KBM-7 (cell line): ENCODE data around the gene TRAIP.
"Not testable (repeated sequence)": the region's sequence is repeated elsewhere in the genome, so short reads cannot be mapped to it uniquely, and the experiment has no call there.

Experiments
- DNase-seq: peaks from one replicate; pipeline ENCODE4 v3.0.0-alpha.2; 2015
- in situ Hi-C: fragments of 300-500 bp; cut with MboI; formaldehyde crosslinking; loops from 2 replicates; pipeline ENCODE4 v1.14.3; 2020; ENCODE audit warnings: low sequenced_read_pairs, low pct_unique_long_range_greater_than_20kb, mixed read lengths

Gene TRAIP, protein sequence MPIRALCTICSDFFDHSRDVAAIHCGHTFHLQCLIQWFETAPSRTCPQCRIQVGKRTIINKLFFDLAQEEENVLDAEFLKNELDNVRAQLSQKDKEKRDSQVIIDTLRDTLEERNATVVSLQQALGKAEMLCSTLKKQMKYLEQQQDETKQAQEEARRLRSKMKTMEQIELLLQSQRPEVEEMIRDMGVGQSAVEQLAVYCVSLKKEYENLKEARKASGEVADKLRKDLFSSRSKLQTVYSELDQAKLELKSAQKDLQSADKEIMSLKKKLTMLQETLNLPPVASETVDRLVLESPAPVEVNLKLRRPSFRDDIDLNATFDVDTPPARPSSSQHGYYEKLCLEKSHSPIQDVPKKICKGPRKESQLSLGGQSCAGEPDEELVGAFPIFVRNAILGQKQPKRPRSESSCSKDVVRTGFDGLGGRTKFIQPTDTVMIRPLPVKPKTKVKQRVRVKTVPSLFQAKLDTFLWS

DNA sequence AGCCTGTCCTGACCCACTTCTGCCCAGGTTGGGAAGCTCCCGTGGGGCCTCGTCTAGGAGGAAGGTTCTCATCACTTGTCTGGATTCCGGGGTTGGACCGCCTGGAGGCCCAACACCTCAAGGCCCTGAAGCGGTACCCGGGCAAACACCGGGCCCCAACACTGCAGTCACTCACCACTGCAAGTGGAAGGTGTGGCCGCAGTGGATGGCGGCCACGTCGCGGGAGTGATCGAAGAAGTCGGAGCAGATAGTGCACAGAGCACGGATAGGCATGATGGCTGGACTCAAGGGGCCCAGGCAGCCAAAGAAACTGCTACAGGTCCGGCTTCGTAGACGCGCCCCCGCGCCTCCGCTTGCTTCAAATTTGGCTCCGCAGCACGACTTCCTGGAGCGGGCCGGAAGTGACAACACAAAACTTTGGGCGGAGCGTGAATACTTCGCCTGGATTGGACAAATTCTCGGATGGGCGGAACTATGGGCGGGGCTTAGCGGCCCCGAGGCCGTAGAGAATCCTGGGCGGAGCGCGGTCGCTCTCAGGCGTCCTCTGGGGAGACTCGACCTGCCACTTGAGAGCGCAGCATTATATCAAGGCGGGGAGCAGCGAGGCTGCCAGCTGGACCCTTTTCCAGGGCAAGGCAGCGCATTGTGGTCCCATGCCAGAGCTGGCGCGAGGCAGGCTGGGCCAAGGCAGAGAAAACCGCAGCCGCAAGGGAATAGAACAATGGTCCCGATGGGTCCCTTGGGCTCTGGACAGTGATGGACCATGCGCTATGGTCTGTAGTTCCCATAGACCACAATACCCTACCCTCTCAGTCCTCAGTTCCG is at the start of gene TRAIP:
Gene TRAIP (minus strand): TSS at position 384 of the 825 bp plus-strand sequence. CDS start 111 bp downstream, at position 273.
- DNase-seq = peak; percentile 98
- in situ Hi-C loops = no loop called here

GRCh38 chr3:49904448-49904847 is 48.1 kb upstream of the TRAIP start:
- in situ Hi-C loops, DNase-seq: not testable (repeated sequence)

DNA sequence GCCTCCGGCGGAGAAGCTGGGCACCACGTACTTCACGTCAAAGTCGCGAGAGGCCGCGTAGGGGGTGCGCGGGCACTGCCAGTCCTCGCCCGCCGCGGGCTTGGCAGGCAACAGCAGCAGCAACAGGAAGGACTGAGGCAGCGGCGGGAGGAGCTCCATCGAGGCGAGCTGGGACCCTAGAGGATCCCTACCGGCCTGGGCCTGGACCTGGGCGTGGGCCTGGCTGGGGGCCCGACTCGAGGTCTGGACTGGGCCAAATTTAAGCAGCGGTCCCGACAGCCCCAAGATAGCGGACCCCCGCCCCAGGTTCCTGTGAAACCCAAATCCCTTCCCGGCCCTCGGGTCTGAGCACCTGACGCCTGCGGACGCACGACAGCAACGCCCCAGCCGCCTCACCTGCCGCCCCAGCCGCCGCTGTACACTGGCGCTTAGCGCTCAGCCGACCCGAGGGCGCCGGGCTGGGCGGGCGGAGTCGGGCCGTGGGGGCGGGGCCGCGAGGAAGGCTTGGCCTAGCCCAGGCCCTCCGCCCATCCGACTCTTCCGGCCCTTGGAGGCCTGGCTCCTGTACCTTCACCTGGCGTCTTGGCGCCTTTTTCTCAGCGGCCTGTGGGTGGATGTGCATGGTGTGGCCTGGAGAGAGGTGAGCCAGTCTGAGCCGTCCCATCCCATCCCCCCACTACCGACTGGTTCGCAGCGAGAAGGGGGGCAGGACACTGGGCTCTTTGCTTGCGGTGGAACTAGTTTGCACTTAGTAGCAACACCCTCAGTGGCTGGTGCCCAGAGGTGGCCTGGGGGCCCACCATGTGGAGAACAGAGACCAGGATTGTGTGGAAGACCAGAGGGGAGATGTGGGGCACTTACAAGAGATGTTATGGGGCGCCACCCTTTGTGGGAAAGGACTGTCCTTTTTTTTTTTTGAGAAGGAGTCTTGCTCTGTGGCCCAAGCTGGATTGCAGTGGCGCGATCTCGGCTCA is 47.4 kb upstream of the TRAIP start, which contains the start of gene MST1R:
Gene MST1R (minus strand): TSS at position 423 of the 974 bp plus-strand sequence. CDS start 264 bp downstream, at position 159.
- in situ Hi-C loops = no loop called here
- no peak for DNase-seq

GRCh38 chr3:49902511-49903345 is 46.4 kb upstream of the TRAIP start:
- in situ Hi-C loops = no loop called here
- DNase-seq = no peak

- no peak for DNase-seq
- in situ Hi-C loops = no loop called here
These were observed 45.3 kb upstream of the TRAIP start for GRCh38 chr3:49901366-49902339.

DNA sequence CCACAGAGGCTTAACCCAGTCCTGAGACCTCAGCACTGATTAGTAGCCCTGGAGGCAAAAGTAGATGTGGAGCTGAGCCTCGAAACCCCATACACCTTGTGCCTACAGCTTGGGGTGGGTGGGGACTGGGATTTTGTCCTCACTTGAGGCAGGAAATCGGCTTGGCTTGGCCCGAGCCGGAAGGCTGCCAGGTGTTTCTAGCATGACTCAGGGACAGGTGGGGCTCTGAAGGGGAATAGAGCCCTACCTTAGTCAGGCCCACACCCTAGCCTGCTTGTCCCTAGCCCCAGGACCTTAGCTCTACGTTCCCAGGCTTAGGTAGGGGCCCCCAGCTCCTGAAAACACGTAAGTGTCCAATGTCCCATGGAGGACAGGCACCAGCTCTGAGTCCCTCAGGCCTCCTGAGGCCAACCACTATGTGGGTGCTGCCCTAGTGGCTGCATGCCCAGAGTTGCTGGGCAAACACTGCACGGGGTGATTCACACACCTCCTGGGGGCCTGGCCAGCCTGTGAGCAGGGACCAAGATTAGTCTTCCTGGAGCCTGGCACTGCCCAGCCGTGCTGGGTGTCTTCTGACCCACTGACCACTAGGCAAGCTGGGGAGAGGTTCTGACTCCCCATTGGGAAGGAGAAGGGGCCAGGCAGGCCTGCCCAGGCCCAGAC is 44.3 kb upstream of the TRAIP start:
- no peak for DNase-seq
- in situ Hi-C loops = no loop called here

GRCh38 chr3:49899815-49900214 is 43.5 kb upstream of the TRAIP start:
- DNase-seq = peak; percentile 62
- in situ Hi-C loops = no loop called here

DNA sequence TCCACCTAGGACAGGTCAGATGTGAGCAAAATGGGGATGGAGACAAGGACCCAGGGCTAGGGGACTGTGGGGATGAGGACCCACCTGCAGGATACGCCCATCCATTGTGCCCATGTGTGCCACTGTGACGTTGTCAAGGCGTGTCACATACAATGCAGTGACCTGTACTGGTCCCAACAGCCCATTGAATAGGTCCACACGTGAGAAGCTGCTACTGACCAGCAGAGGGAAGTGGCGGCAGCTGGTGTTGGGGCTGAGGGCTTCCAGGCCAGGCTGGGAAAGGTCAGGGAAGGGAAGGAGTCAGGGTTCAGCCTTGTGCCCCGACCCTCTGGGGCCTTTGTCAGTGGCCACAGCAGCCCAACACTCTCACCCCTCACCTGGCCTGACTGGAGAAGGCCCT is 42.6 kb upstream of the TRAIP start:
- in situ Hi-C loops = no loop called here
- DNase-seq = no peak

DNA sequence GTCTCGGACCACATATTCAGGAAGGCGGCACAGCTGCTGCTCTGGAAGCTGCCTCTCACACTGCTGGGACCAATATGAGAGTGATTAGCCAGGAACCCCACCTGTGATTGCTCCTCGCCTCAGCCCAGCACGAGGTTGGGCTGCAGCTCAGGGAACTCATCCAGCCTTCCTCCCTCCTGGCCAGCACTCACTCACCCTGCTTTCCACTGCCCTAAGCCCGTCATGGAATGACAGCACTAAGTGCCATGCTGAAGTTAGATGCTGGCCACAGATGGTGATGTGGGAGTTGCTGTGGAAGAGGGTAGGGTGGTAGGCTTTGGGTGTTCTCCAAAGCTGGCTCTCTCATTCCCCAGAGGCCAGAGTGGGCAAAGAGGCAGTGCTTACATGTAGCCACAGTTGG is 40.0 kb upstream of the TRAIP start:
- DNase-seq = no peak
- in situ Hi-C loops = no loop called here

DNA sequence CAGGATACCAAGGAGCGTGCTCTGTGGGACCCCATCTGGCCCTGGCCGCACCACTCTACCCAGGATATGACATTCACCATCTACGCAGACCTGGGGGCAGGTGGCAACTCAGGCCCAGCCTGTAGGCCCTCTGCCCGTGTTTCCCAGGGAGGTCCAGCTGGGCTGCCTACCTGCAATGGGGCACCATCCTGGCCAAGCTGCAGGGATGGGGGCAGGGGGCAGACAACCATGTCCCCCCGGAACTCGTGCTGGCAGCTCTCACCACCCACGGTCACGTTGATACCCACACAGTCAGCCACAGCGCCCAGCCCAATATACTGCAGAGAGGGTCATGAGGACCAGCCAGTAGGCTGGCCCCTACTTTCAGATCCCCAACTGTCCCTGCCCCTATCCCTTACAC is 39.4 kb upstream of the TRAIP start:
- in situ Hi-C loops = no loop called here
- DNase-seq = no peak

- in situ Hi-C loops = no loop called here
These were observed 32.9 kb upstream of the TRAIP start for GRCh38 chr3:49889296-49889695.

DNA sequence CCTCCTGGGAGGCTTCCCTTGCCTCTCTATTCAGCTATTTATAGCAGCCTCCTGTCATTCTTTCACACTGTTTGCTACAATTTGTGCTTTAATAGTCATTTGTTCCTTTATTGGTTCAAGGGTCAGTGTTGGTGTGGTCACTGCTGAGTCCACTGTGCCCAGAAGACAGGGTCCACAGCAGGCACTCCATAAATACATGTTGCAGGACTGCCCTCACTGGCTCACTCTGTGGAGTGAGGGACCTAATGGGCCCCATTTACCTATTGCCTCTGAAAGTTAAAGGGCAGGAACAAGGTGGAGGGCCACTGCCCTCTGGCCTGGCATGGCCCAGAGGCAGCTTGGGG is 30.5 kb upstream of the TRAIP start:
- in situ Hi-C loops = no loop called here
- DNase-seq = no peak

More at GRCh38 chr3:49889296-49889695, 32.9 kb upstream of the TRAIP start:
- no peak for DNase-seq

DNA sequence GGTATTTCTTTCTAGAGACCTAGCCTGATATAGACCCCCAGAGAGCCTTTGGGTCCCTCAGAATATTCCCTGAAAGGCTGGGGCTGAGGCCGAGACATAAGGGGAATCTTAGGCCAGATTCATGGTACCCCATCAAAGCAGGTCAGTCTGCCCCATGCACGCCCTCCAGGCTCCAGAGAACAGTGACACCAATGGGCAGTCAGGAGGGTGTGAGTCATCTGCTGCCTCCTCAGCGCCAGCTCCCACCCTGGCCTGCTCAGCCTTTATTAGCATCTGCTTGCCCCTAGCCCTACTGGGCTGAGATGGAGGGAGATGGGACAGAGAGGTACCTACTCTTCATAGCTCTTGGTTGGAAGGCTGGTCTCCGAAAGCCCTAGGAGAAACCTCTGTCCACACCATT is 27.6 kb upstream of the TRAIP start:
- no peak for DNase-seq
- in situ Hi-C loops = no loop called here

DNA sequence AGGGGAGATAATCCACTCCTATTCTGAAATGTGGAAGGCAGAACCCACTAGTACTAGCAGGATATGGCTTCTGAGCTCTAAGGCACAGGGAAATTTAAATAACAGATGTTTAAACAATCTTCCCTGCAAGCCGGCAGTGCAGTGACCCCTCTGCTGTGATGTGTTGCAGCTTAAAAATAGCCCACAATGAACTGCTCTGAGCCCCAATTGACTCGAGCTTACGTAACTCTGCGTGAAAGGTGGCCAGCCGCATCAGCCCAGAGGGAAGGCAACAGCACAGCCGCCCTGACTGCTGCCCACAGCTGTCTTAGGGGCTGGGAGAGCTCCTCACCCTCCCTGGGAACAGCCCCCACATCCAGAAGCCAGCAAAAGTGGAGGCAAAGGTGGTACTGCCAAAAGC is 25.8 kb upstream of the TRAIP start:
- in situ Hi-C loops = no loop called here
- DNase-seq = peak; percentile 24

GRCh38 chr3:49880581-49881315 is 24.4 kb upstream of the TRAIP start:
- DNase-seq = no peak
- in situ Hi-C loops = no loop called here

GRCh38 chr3:49879721-49880120 is 23.4 kb upstream of the TRAIP start:
- in situ Hi-C loops = no loop called here
- DNase-seq = no peak
